HG03439 (cell line): ENCODE measurements around the gene PDE4A.
A peak's percentile ranks its signal among the peaks of the same experiment; 100 is the strongest.
"Not testable (repeated sequence)": the region's sequence is repeated elsewhere in the genome, so short reads cannot be mapped to it uniquely, and the experiment has no call there.

Experiments used
- ATAC-seq: cut with Tn5 transposase; IDR thresholded peaks from one replicate; pipeline ENCODE4 v1.9.1; 2021; ENCODE audit warnings: mild to moderate bottlenecking, moderate library complexity; ENCODE audit not compliant: unreplicated experiment

The PDE4A gene

GRCh38 chr19:10420444-10421239, at the start of gene PDE4A:
Gene PDE4A (plus strand): TSS chr19:10420538. CDS start chr19:10420765, 227 bp downstream.
- ATAC-seq = no peak

DNA sequence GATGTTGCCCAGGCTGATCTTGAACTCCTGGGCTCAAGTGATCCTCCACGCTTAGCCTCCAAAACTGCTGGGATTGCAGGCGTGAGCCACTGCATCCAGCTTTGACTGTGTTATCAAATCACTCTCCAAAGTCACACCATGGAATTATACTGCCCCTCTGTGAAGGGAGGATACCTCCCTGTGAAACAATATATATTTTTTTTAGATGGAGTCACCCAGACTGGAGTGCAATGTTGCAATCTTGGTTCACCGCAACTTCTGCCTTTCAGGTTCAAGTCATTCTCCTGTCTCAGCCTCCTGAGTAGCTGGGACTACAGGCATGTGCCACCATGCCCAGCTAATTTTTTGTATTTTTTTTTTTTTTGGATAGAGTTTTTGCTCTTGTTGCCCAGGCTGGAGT, 47.6 kb upstream of the PDE4A start:
- no peak for ATAC-seq

- ATAC-seq = no peak
Observed at GRCh38 chr19:10374931-10375330, 45.4 kb upstream of the PDE4A start.

GRCh38 chr19:10377140-10377640, 43.1 kb upstream of the PDE4A start:
- not testable (repeated sequence) for ATAC-seq

GRCh38 chr19:10378124-10378523, 42.2 kb upstream of the PDE4A start:
- no peak for ATAC-seq

DNA sequence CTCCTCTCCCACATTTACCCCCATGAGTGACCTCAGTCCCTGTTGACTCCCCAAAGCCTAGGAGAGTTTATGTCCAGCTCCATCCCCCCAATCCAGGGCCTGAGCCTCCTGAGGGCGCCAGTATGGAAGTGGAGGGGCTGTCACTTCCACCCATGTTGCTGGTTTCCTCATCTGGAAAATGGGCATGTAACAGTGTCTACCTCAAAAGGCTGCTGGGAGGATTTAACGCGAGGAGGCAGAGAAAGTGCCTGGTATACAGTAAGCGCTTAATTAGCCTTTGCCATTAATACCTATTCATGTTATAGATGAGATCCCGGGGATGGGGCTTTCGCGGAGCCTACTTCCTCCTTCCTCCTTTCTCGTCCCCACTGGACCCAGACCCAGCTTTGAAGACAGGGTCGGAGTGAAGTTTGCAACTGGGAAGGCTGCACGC, 40.4 kb upstream of the PDE4A start:
- peak; percentile 3 for ATAC-seq

DNA sequence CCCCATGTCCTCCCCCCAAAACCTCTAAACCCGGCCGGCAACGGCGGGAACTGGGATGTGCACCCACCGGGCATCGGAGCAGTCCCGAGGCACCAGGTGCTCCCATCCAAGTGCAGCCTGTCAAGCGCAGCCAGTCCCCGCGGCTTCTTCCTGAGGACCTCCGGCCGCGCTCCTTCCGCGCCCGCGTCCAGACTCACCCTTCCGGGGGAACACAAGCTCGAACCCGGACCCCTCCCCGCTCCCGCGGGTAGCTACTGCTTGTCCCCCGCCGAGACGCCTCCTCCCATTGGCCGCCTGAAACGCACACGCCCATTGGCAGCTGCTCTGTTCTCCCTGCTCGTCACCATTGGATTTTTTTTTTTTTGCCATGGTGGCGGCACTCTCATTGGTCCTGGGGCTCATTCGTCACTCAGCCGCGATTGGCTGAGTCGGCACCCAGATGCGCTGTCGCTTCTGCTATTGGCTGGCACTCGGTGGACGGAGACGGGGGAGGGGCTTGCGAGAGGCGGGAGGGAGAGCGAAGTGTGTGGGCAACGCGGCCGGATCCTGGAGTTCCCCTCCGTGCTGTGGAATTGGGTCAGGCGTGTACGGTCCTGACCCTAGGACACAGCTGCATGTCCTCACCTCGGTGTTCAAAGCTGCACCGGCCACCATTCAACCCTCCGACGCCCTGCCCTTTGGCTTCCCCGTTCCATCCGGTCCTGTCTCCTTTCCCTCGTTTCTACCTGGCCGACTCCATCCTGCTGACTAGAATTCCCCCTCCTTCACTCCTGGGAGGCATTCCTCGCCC, 39.8 kb upstream of the PDE4A start, which contains the start of gene TYK2:
Gene TYK2, minus strand, starts transcription at position 260 of the 790 bp plus-strand sequence. CDS start 2,166 bp downstream, outside the sequence.
- ATAC-seq = peak; percentile 89

DNA sequence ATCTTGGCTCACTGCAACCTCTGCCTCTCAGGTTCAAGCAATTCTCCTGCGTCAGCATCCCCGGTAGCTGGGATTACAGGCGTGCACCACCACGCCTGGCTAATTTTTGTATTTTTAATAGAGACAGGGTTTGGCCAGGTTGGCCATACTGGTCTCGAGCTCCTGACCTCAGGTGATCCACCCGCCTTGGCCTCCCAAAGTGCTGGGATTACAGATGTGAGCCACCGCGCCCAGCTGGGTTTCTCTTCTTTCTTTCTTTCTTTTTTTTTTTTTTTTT, 37.2 kb upstream of the PDE4A start:
- not testable (repeated sequence) for ATAC-seq

DNA sequence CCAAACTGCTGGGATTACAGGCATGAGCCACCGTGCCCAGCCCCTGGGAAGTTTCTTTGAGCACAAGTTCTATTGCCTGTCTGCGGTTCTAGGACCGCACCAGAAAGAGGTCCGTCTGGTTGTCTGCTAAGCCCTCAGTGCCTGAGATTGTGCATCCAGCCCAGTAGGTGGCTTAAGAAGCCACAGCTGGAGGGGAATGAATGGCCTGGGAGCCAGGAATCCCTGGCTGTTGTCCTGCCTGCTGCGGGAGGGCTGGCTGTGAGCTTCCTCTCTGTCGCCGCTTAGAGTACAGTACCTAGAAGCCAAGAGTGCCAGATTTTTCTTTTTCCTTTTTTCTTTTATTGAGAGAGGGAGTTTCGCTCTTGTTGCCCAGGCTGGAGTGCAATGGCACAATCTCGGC, 35.8 kb upstream of the PDE4A start:
- ATAC-seq = no peak

GRCh38 chr19:10388957-10389356, 31.4 kb upstream of the PDE4A start:
- ATAC-seq = no peak

- no peak for ATAC-seq
Observed at GRCh38 chr19:10389863-10390262, 30.5 kb upstream of the PDE4A start.

DNA sequence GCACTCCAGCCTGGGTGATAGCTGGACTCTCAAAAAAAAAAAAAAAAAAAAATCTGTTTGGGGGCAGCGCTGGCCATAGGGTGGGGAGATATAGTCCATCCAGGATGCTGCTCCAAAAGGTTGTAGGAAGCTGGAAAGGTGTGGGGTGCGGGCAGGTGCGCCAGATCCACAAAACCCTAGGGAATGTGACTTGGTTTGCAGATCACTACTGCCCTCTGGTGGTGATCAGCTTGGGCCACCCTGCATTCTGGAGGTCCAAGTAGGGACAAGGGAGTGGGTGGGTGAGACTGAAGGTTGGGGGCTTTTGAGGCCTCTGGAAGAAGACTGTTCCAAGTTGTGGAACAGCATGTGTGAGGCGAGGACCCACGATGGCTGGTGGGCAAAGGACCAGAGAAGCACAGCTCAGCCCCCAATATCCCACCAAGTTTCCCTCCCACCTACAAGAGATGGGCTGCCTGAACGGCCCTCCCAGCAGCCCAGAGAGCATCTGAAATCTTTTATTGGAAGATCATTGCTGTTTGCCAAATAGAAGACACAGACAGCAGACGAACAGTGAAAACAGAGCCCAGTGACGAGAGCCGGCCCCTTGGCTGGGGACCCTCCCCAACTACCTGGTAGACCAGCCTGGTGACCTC, 29.6 kb upstream of the PDE4A start:
- ATAC-seq = no peak

- ATAC-seq = no peak
Observed at GRCh38 chr19:10392120-10392519, 28.2 kb upstream of the PDE4A start.

GRCh38 chr19:10393137-10393536, 27.2 kb upstream of the PDE4A start:
- no peak for ATAC-seq

DNA sequence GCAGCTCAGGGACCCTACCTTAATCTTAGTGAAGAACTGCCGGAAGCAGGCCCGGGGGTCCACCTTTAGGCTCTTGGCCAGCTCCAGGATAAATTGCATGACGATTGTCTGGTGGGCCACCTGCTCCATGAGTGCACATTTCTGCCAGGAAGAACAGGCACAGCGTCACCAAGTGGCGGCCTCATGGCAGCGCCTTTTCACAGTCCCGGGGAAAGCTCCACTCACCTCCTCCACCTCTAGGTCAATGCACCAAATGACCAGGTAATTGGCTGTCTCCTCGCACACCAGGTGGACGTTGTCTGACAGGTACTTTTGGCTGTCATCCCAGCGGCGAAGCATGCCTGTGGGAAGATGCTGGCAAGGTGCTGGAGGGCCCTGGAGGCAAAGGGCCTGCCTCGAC, 25.3 kb upstream of the PDE4A start:
- no peak for ATAC-seq

DNA sequence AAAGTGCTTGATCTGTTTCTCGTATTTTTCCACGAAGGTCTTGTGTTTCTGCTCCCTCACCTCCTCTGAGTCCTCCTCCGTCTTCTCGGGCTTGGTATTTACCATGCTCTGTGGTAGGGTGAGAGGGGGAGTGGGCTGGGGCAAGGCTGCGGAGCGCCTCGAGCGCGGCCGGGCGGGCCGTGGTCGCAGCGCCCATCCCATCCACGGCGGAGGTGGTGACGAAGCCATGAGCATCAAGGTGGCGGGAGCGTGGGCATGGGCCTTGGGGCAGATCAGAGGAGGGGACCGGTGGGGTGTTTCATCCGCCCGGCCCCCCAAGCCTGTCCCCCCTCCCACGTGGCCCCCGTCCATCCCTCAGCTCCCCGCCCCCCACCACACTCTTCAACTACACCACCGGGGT, 24.9 kb upstream of the PDE4A start:
- ATAC-seq = no peak

- no peak for ATAC-seq
Observed at GRCh38 chr19:10395917-10396316, 24.4 kb upstream of the PDE4A start.

DNA sequence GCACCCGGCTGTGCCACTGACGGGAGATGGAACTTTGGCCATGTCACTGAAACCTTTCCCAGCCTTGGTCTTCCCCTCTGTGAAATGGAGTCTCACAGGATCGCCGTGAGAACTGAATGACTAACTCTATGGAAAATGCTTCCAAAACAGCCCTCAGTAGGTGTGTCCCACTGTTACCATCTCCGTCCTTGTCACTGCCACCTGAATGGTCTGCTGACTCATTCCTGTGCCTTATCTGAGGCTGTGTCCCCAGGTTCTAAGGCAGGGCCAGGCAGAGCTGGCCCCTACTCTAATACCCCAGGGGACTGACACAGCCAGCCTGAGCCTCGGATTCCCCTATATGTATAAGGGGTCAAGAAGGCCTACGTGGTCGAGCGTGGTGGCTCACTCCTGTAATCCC, 21.5 kb upstream of the PDE4A start:
- no peak for ATAC-seq

- ATAC-seq = not testable (repeated sequence)
Observed at GRCh38 chr19:10399340-10399739, 21.0 kb upstream of the PDE4A start.

DNA sequence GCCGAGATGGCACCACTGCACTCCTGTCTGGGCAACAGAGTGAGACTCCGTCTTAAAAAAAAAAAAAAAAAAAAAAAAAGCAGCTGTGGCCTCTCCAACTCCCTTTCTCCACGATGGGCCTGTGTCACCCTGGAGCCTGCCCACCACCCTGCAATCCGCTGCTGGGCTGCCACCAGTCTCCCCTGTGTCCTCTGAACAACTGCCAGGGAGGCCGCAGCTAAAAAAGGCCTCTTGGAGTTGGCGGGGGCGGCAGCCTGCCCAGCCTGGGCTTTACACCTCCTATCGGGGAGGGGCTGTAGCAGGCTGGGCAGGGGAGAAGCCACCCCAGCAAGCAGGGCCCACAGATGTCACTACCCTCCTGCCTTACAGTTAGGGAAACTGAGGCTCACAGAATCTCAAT, 20.5 kb upstream of the PDE4A start:
- ATAC-seq = no peak

- ATAC-seq = no peak
Observed at GRCh38 chr19:10402441-10403038, 17.8 kb upstream of the PDE4A start.
